Stomach (tissue), 9 donors: ENCODE measurements around the gene ERFL. TPM values are rescaled to one million over a fixed set of nuclear protein-coding genes. Genes with fewer than 3 reads are reported as not detected.

Experiments
- DNase-seq, 2 donors: peaks; one replicate each; pipeline versions ENCODE4 v3.0.0 to v3.0.0-alpha.2; 2013 to 2019
- H3K27ac ChIP-seq, 5 donors: fragments of 200-600 bp in 4 of 5; sonication (generic) in 4 of 5; one replicate each; pipeline ENCODE4 v1.5.1; 2013 to 2019; ENCODE audit warnings: mild to moderate bottlenecking in 1 of 5, moderate library complexity in 1 of 5
- H3K27me3 ChIP-seq, 3 donors: fragments of 200-600 bp; sonication (generic); one replicate each; pipeline ENCODE4 v1.5.1; 2017 to 2019; ENCODE audit warnings: mixed run types in 1 of 3
- H3K36me3 ChIP-seq, 4 donors: fragments of 200-600 bp; sonication (generic); 1 replicate in 3 of 4; 2 replicates in 1 of 4; pipeline ENCODE4 v1.5.1; 2016 to 2019
- H3K4me1 ChIP-seq, 4 donors: fragments of 200-600 bp; sonication (generic); one replicate each; pipeline ENCODE4 v1.5.1; 2016 to 2019
- H3K4me3 ChIP-seq, 4 donors: fragments of 200-600 bp; sonication (generic) in 3 of 4; one replicate each; pipeline ENCODE4 v1.5.1; 2016 to 2019; ENCODE audit warnings: mild to moderate bottlenecking in 1 of 4
- H3K9me3 ChIP-seq, 4 donors: fragments of 200-600 bp; sonication (generic); one replicate each; pipeline ENCODE4 v1.5.1; 2016 to 2019
- EP300 ChIP-seq: sonication (generic); formaldehyde crosslinking; IDR thresholded peaks from one replicate; pipeline ENCODE4 v1.6.1; 2017; ENCODE audit warnings: antibody characterized with exemption
- POLR2A ChIP-seq, 4 donors: fragments of 450-650 bp; IDR thresholded peaks; one replicate each; pipeline ENCODE4 v1.6.1; 2016; ENCODE audit warnings: antibody characterized with exemption in 4 of 4, control low read depth in 2 of 4, mild to moderate bottlenecking in 1 of 4, moderate library complexity in 1 of 4
- POLR2AphosphoS5 ChIP-seq, 3 donors: sonication (generic); formaldehyde crosslinking; IDR thresholded peaks; one replicate each; pipeline ENCODE4 v1.6.1; 2016; ENCODE audit warnings: antibody characterized with exemption in 3 of 3
- WGBS, 5 donors: extraction: QIAGEN DNeasy Blood & Tissue Kit in 3 of 5; methylation state at CpG; one replicate each; pipeline versions ENCODE4 v1.1.5 to v1.1.7; 2013 to 2018; 5-methylcytosine and 5-hydroxymethylcytosine counted together
- intact Hi-C: fragments of 100-400 bp; cut with DNase I; formaldehyde crosslinking; loops from one replicate; pipeline ENCODE4 v1.15.1; 2023; ENCODE audit warnings: low total_unique reads
- polyA plus RNA-seq, 3 donors: library from polyadenylated mRNA; stranded (reverse); fragments of 200-250 nt; gene quantifications; one replicate each; pipeline ENCODE4 v1.2.3, GENCODE V29; 2013
- total RNA-seq, 5 donors: library from RNA; depleted of rRNA; stranded (reverse); fragments of >200 nt; gene quantifications; one replicate each; pipeline versions ENCODE4 v1.1.0 to v1.2.3, GENCODE V29; 2014 to 2016
- TF ChIP-seq, protein P1 (sequence below), 7 experiments: fragments of 450-650 bp in 4 of 7; fragments of 200-600 bp in 3 of 7; sonication (generic) in 3 of 7; IDR thresholded peaks; one replicate each; pipeline ENCODE4 v1.5.1; 2016 to 2019; ENCODE audit warnings: antibody characterized with exemption in 7 of 7, control low read depth in 2 of 7, mild to moderate bottlenecking in 1 of 7
- donor health status: healthy with polysubstance abuse.
- donor health status: Bipolar disorder and iron deficiency.
- donor health status: healthy.

The ERFL gene
- total and polyA plus RNA-seq, 8 donors = 0.25 TPM; not detected in 7

DNA sequence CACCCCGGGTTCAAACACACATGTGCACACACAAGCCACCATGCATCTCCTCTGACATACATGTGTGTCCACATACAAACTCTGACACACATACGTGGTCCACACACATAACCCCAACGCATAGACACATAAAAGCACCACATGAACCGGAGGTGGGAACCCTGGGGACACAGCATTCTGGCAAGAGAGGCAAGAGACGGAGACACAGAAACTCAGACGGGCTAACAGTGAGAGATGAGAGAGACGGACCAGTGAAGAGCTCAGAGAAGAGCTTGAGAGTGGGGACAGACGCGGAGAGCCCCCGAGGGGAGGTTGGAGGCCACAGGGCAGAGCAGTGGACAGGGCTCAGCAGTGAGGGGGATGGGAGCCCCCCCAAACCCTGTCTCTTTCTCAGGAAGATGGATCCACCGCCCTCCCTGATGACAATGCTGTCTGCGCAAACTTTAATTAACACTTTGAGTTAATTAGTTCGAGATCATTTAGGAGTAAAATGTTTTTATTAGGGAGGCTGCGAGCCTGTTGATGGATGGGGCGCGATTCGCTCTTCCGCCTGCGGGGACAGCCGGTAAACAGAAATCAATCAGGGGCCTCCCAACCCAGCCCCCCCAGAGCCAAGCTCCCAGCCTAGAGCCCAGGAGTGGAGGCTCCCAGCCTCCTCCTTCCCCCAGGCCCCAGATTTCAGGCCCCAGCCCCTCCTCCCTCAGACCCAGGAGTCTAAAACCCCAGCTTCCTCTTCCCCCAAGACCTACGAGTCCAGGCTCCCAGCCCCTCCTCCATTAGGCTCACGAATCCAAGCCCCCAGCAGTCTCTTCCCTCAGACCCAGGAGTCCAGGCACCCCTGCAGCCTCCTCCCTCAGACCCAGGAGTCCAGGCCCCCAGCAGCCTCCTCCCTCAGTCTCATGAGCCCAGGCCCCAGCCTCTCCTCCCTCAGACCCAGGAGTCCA lies 9.5 kb upstream of the ERFL start:
- Histone ChIP-seq H3K4me1 (peaks cover 21 to 44% (median 28%) of the 10 kb centered on the region in 4 donors), H3K4me3 (no peak overlapping the region), H3K27me3 (peaks cover 12 to 97% (median 33%) of the 10 kb centered on the region in 3 donors), H3K27ac (no peak overlapping the region), H3K9me3 (no peaks in the 10 kb centered on the region), H3K36me3 (no peaks in the 10 kb centered on the region)
- peak in 1 of 2 donors; percentile 30 for DNase-seq
- TF ChIP-seq, protein P1, sequence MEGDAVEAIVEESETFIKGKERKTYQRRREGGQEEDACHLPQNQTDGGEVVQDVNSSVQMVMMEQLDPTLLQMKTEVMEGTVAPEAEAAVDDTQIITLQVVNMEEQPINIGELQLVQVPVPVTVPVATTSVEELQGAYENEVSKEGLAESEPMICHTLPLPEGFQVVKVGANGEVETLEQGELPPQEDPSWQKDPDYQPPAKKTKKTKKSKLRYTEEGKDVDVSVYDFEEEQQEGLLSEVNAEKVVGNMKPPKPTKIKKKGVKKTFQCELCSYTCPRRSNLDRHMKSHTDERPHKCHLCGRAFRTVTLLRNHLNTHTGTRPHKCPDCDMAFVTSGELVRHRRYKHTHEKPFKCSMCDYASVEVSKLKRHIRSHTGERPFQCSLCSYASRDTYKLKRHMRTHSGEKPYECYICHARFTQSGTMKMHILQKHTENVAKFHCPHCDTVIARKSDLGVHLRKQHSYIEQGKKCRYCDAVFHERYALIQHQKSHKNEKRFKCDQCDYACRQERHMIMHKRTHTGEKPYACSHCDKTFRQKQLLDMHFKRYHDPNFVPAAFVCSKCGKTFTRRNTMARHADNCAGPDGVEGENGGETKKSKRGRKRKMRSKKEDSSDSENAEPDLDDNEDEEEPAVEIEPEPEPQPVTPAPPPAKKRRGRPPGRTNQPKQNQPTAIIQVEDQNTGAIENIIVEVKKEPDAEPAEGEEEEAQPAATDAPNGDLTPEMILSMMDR (IDR thresholded peaks at IDR 0.05) = no peak
- TF ChIP-seq POLR2AphosphoS5 (IDR thresholded peaks at IDR 0.05) = no peak
- no peak for TF ChIP-seq POLR2A (IDR thresholded peaks at IDR 0.05)
- no peak for TF ChIP-seq EP300
- WGBS, 5 donors = 40 to 58% (median 53%) methylated on average over 21 to 22 of the region's 22 CpGs
- intact Hi-C loops = loop anchor here (10.0 kb wide), 1 partner anchor 63 kb away; the partner anchor contains the start of gene CD79A

DNA sequence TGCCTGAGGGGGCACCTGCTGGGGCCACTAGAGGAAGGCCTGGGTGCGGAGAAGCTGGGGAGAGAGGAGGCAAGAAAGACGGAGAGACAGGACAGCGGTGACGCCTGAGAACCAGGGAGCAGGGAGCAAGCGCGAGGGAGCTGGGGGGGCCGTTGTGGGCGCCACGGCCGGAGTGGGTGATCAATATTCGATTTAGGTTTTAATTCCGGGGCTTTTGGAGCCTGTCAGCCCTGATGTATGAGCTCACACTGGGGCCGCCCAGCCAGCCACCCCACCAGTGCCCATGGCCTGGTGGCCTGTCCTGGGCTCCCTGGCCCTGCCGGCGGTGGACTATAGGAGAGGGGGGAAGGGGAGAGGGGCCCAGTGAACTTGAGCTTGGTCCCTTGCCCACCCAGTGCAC lies 8.7 kb upstream of the ERFL start:
- intact Hi-C loops = loop anchor here (10.0 kb wide), 1 partner anchor 62 kb away; the partner anchor contains the start of gene CD79A
- Histone ChIP-seq H3K4me3 (no peak overlapping the region), H3K27ac (no peak overlapping the region), H3K4me1 (peaks cover 21 to 47% (median 28%) of the 10 kb centered on the region in 4 donors), H3K36me3 (no peaks in the 10 kb centered on the region), H3K9me3 (no peaks in the 10 kb centered on the region), H3K27me3 (peaks cover 12 to 99% (median 41%) of the 10 kb centered on the region in 3 donors)
- no peak for DNase-seq
- TF ChIP-seq, protein P1 (IDR thresholded peaks at IDR 0.05) = no peak
- TF ChIP-seq POLR2AphosphoS5 (IDR thresholded peaks at IDR 0.05) (no peak), EP300 (no peak), POLR2A (IDR thresholded peaks at IDR 0.05) (no peak)
- WGBS, 5 donors = 63 to 70% (median 67%) methylated on average over 15 of the region's 15 CpGs

DNA sequence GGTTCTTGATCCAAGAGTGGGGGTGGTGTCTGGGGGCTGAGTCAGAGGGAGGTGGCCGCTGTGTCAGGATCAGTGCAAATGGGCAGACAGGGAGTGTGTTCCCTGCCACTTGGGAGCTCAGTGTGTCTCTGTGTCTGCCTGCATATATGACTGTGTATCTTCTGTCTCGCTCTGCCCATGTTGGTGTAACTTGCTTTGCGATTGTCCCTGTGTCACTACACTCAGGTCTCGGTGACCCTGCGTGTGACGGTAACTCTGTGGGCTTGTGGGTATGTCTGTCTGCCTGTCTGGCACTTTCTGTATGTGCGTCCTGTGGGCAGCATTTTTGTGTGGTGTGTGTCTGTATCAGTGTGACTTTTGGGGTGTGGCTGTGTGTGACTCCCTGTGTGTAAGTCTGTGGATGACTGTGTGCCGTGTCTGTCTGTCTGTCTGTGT lies 8.2 kb upstream of the ERFL start:
- Histone ChIP-seq H3K27ac (no peak overlapping the region), H3K9me3 (no peaks in the 10 kb centered on the region), H3K4me1 (peaks cover 21 to 47% (median 28%) of the 10 kb centered on the region in 4 donors), H3K4me3 (no peak overlapping the region), H3K36me3 (no peaks in the 10 kb centered on the region), H3K27me3 (peaks cover 12 to 99% (median 45%) of the 10 kb centered on the region in 3 donors)
- TF ChIP-seq, protein P1 (IDR thresholded peaks at IDR 0.05) = no peak
- TF ChIP-seq POLR2A (IDR thresholded peaks at IDR 0.05) (no peak), EP300 (no peak), POLR2AphosphoS5 (IDR thresholded peaks at IDR 0.05) (no peak)
- 46 to 69% (median 62%) methylated on average over 8 of the region's 8 CpGs for WGBS, 5 donors
- peak in 1 of 2 donors; percentile 11 for DNase-seq
- intact Hi-C loops = loop anchor here (10.0 kb wide), 1 partner anchor 62 kb away; the partner anchor contains the start of gene CD79A

DNA sequence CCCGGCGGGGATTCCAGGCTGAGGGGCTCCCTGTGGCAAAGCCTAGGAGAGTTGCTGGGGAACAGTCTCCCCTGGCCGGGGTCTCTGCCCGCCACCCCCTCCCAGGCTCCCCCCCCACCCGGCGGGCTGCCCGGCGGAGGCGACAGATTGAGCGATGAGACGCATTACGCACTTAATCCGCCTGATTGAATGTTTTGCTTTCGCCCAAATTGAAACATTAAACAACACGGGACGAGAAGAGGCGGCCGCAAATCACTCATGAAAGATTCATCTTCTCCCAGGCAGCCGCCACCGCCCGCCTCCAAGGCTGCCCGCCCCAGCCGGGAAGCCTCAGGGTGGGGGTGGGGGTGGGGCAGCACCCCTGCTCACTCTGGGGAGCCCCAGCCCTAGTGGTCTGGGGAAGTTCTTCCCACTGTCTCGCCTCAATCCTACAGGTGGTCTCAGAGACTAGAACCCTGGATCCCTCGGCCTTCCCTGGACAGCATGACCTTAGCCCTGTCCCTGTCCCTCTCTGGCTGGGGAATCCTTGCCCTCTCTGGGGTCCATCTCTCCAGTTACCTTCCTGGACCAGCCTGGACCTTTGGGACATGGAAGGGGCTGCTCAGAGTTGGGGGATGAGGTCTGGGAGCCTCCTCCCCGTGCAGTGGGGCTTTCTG lies 7.6 kb upstream of the ERFL start:
- no peaks in the 10 kb centered on the region for H3K9me3 ChIP-seq
- H3K27me3 ChIP-seq = peaks cover 12 to 99% (median 45%) of the 10 kb centered on the region in 3 donors
- H3K36me3 ChIP-seq = no peaks in the 10 kb centered on the region
- DNase-seq = peak in 1 of 2 donors; percentile 19
- TF ChIP-seq, protein P1 (IDR thresholded peaks at IDR 0.05) = no peak
- TF ChIP-seq EP300 (no peak), POLR2AphosphoS5 (IDR thresholded peaks at IDR 0.05) (no peak), POLR2A (IDR thresholded peaks at IDR 0.05) (no peak)
- 22 to 37% (median 24%) methylated on average over 12 to 26 of the region's 26 CpGs for WGBS, 5 donors
- H3K27ac ChIP-seq = no peak overlapping the region
- peaks cover 17 to 42% (median 25%) of the 10 kb centered on the region in 4 donors for H3K4me1 ChIP-seq
- H3K4me3 ChIP-seq = no peak overlapping the region
- intact Hi-C loops = loop anchor here (10.0 kb wide), 1 partner anchor 61 kb away; the partner anchor contains the start of gene CD79A
